Activated T-cell treated with anti-CD3 and anti-CD28 coated beads for 1 hour (primary cell): ENCODE data around the gene LRRC72.
"Not testable (repeated sequence)": the region's sequence is repeated elsewhere in the genome, so short reads cannot be mapped to it uniquely, and the experiment has no call there.

Experiments used
- DNase-seq: peaks from one replicate; pipeline ENCODE4 v3.0.0-alpha.2; 2020; ENCODE audit warnings: low read depth

The LRRC72 gene

GRCh38 chr7:16528520-16528919, 1.9 kb downstream of the LRRC72 start:
- DNase-seq = no peak

- no peak for DNase-seq
Observed at GRCh38 chr7:16529697-16530096, 3.1 kb downstream of the LRRC72 start.

GRCh38 chr7:16531707-16532106, 5.1 kb downstream of the LRRC72 start:
- DNase-seq = no peak

- DNase-seq = no peak
Observed at GRCh38 chr7:16532272-16532671, 5.6 kb downstream of the LRRC72 start.

- no peak for DNase-seq
Observed at GRCh38 chr7:16535500-16535899, 8.9 kb downstream of the LRRC72 start.

- not testable (repeated sequence) for DNase-seq
Observed at GRCh38 chr7:16540559-16540958, 13.9 kb downstream of the LRRC72 start.

- DNase-seq = no peak
Observed at GRCh38 chr7:16542401-16542800, 15.8 kb downstream of the LRRC72 start.

- no peak for DNase-seq
Observed at GRCh38 chr7:16543456-16543855, 16.8 kb downstream of the LRRC72 start.

GRCh38 chr7:16546921-16547505, 20.4 kb downstream of the LRRC72 start:
- DNase-seq = no peak

- DNase-seq = no peak
Observed at GRCh38 chr7:16548428-16548827, 21.8 kb downstream of the LRRC72 start.

- DNase-seq = no peak
Observed at GRCh38 chr7:16550671-16551070, 24.0 kb downstream of the LRRC72 start.

- no peak for DNase-seq
Observed at GRCh38 chr7:16554518-16555236, 28.1 kb downstream of the LRRC72 start.

- DNase-seq = no peak
Observed at GRCh38 chr7:16556359-16556758, 29.7 kb downstream of the LRRC72 start.

GRCh38 chr7:16558761-16559302, 32.2 kb downstream of the LRRC72 start:
- DNase-seq = no peak

- no peak for DNase-seq
Observed at GRCh38 chr7:16559497-16560179, 33.0 kb downstream of the LRRC72 start.

- DNase-seq = no peak
Observed at GRCh38 chr7:16561943-16562342, 35.3 kb downstream of the LRRC72 start.

- DNase-seq = no peak
Observed at GRCh38 chr7:16562456-16563220, 36.0 kb downstream of the LRRC72 start.

- no peak for DNase-seq
Observed at GRCh38 chr7:16563281-16564022, 36.8 kb downstream of the LRRC72 start.

- no peak for DNase-seq
Observed at GRCh38 chr7:16564023-16564380, 37.4 kb downstream of the LRRC72 start.

- DNase-seq = no peak
Observed at GRCh38 chr7:16564909-16565426, 38.3 kb downstream of the LRRC72 start.

- DNase-seq = no peak
Observed at GRCh38 chr7:16571941-16572340, 45.3 kb downstream of the LRRC72 start.
